SK-N-SH treated with all-trans-retinoic acid at 6 μM for 48 hours (cell line): Measurements from ENCODE around the gene ZNF587.
"Not testable (repeated sequence)": the region's sequence is repeated elsewhere in the genome, so short reads cannot be mapped to it uniquely, and the experiment has no call there.

ENCODE experiments used
- ARNTL ChIP-seq: fragments of 450-650 bp; formaldehyde crosslinking; IDR thresholded peaks from 2 replicates; pipeline ENCODE4 v1.5.0; 2020; ENCODE audit warnings: low read depth, mild to moderate bottlenecking, moderate library complexity, borderline replicate concordance
- BACH2 ChIP-seq: fragments of 250-450 bp; sonication (Bioruptor Pico); IDR thresholded peaks from 2 replicates; pipeline ENCODE4 v1.9.0; 2021; ENCODE audit warnings: mild to moderate bottlenecking, borderline replicate concordance
- CSRNP3 ChIP-seq: fragments of 250-450 bp; sonication (Bioruptor Pico); IDR thresholded peaks from 2 replicates; pipeline ENCODE4 v1.5.1; 2021; ENCODE audit warnings: mild to moderate bottlenecking, moderate library complexity
- ESRRG ChIP-seq: fragments of 250-450 bp; sonication (Bioruptor Pico); IDR thresholded peaks from 2 replicates; pipeline ENCODE4 v1.6.1; 2021; ENCODE audit warnings: mild to moderate bottlenecking
- ISL1 ChIP-seq: fragments of 250-450 bp; sonication (Bioruptor Pico); IDR thresholded peaks from 2 replicates; pipeline ENCODE4 v2.1.2; 2022; ENCODE audit warnings: mild to moderate bottlenecking, moderate library complexity
- PATZ1 ChIP-seq: fragments of 250-450 bp; sonication (Bioruptor Pico); IDR thresholded peaks from 2 replicates; pipeline ENCODE4 v1.8.0; 2020; ENCODE audit warnings: mild to moderate bottlenecking, moderate library complexity, borderline replicate concordance
- POU6F1 ChIP-seq: fragments of 250-450 bp; sonication (Bioruptor Pico); IDR thresholded peaks from 2 replicates; pipeline ENCODE4 v1.8.0; 2021; ENCODE audit warnings: low read depth, mild to moderate bottlenecking, moderate library complexity, borderline replicate concordance
- RARB ChIP-seq: fragments of 250-450 bp; sonication (Bioruptor Pico); IDR thresholded peaks from 2 replicates; pipeline ENCODE4 v1.8.0; 2021; ENCODE audit warnings: mild to moderate bottlenecking, moderate library complexity
- SNAI2 ChIP-seq: fragments of 250-450 bp; sonication (Bioruptor Pico); IDR thresholded peaks from 2 replicates; pipeline ENCODE4 v1.5.0; 2020; ENCODE audit warnings: mild to moderate bottlenecking, moderate library complexity
- TCF4 ChIP-seq: fragments of 250-450 bp; sonication (Bioruptor Pico); IDR thresholded peaks from 2 replicates; pipeline ENCODE4 v1.8.0; 2021; ENCODE audit warnings: mild to moderate bottlenecking, moderate library complexity, borderline replicate concordance
- TOX ChIP-seq: fragments of 250-450 bp; sonication (Bioruptor Pico); IDR thresholded peaks from 2 replicates; pipeline ENCODE4 v1.8.0; 2021; ENCODE audit warnings: mild to moderate bottlenecking, moderate library complexity, borderline replicate concordance
- ZC3H10 ChIP-seq: fragments of 250-450 bp; sonication (Bioruptor Pico); IDR thresholded peaks from 2 replicates; pipeline ENCODE4 v1.5.1; 2021; ENCODE audit warnings: mild to moderate bottlenecking, moderate library complexity
- ZFP3 ChIP-seq: fragments of 250-450 bp; sonication (Bioruptor Pico); IDR thresholded peaks from 2 replicates; pipeline ENCODE4 v1.5.0; 2020; ENCODE audit warnings: mild to moderate bottlenecking, moderate library complexity
- ZNF8 ChIP-seq: fragments of 450-650 bp; formaldehyde crosslinking; IDR thresholded peaks from 2 replicates; pipeline ENCODE4 v1.5.0; 2020; ENCODE audit warnings: mild to moderate bottlenecking, moderate library complexity

GRCh38 chr19:57836991-57837390 is 12.7 kb upstream of the ZNF587 start:
- not testable (repeated sequence) for TF ChIP-seq ARNTL (CRISPR knock-in tag); CSRNP3 (CRISPR knock-in tag); ISL1; TCF4; ZFP3 (CRISPR knock-in tag); POU6F1 (CRISPR knock-in tag); ZC3H10 (CRISPR knock-in tag); RARB (CRISPR knock-in tag); ZNF8 (CRISPR knock-in tag); PATZ1 (CRISPR knock-in tag); BACH2; TOX; ESRRG (CRISPR knock-in tag); SNAI2 (CRISPR knock-in tag)
